ENCODE measurements around the gene ACP7.

DNA sequence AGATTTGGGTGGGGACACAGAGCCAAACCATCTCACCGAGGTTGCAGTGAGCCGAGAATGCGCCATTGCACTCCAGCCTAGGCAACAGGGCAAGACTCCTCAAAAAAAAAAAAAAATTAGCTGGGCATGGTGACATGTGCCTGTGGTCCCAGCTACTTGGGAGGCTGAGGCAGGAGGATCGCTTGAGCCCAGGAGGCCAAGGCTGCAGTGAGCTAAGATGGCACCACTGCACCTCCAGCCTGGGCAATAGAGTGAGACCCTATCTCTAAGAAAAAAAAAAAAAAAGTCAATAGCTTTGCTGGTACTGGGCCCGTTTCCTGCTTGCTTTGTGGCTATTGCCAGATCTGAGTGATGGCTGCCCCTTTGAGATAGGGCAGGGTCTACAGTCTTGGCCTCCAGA, 13.1 kb downstream of the ACP7 start:
- TF ChIP-seq, protein P1, sequence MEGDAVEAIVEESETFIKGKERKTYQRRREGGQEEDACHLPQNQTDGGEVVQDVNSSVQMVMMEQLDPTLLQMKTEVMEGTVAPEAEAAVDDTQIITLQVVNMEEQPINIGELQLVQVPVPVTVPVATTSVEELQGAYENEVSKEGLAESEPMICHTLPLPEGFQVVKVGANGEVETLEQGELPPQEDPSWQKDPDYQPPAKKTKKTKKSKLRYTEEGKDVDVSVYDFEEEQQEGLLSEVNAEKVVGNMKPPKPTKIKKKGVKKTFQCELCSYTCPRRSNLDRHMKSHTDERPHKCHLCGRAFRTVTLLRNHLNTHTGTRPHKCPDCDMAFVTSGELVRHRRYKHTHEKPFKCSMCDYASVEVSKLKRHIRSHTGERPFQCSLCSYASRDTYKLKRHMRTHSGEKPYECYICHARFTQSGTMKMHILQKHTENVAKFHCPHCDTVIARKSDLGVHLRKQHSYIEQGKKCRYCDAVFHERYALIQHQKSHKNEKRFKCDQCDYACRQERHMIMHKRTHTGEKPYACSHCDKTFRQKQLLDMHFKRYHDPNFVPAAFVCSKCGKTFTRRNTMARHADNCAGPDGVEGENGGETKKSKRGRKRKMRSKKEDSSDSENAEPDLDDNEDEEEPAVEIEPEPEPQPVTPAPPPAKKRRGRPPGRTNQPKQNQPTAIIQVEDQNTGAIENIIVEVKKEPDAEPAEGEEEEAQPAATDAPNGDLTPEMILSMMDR (conservative IDR thresholded peaks at IDR 0.05) = no peak
- no peak for TF ChIP-seq EZH2 (IDR thresholded peaks at IDR 0.05; ENCODE audit: low read depth)

Measured in PC-9 (cell line).